GM21390 (cell line): ENCODE results near the gene ANKRD29.
"Not testable (repeated sequence)": the region's sequence is repeated elsewhere in the genome, so short reads cannot be mapped to it uniquely, and the experiment has no call there.

Experiments used
- ATAC-seq: cut with Tn5 transposase; IDR thresholded peaks from one replicate; pipeline ENCODE4 v1.9.1; 2021; ENCODE audit not compliant: unreplicated experiment

ANKRD29 gene

GRCh38 chr18:23565916-23566547, 96.7 kb downstream of the ANKRD29 start:
- no peak for ATAC-seq

- no peak for ATAC-seq
Observed at GRCh38 chr18:23563377-23564043, 99.2 kb downstream of the ANKRD29 start.

DNA sequence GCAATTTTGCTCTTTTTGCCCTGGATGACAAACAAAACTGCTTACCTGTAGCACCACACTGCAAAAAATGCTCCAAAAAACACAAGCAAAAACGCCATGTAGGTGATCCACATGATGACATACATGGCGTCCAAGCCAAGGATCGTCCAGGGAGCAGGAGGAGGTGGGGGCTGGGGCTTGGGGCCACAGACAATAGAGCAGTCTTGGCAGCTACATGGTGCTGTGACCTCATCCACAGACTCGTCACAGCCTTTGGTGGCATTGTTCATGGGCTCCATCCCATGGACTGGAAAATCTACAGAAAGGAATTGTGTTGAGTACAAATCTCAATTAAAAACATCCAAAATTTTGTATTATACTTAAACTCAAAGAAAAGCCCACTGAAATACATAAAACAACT, 102.5 kb downstream of the ANKRD29 start:
- no peak for ATAC-seq

- ATAC-seq, result not testable (repeated sequence)
Observed at GRCh38 chr18:23557511-23557910, 105.2 kb downstream of the ANKRD29 start.

GRCh38 chr18:23556145-23556780, 106.4 kb downstream of the ANKRD29 start:
- ATAC-seq, result no peak

DNA sequence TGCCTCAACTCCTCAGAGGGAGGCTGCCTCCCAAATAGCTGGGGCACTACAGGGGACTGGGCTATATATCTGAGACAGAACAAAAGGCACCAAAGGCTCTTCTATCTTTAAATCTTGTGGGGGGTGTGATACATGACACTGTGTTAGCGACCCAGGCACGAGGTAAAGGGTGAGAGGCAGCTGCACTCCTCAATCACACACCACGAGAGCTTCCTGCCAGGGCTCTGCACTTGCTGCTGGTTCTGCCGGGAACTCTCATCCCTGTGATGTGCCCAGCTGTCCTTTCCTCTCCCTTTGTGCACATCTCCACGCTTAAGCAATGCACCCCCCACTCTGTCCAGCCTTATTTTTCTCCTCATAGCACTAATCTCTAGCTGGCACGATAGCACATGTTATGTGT, 108.8 kb downstream of the ANKRD29 start:
- ATAC-seq, result no peak

- ATAC-seq, result no peak
Observed at GRCh38 chr18:23552505-23552904, 110.2 kb downstream of the ANKRD29 start.

DNA sequence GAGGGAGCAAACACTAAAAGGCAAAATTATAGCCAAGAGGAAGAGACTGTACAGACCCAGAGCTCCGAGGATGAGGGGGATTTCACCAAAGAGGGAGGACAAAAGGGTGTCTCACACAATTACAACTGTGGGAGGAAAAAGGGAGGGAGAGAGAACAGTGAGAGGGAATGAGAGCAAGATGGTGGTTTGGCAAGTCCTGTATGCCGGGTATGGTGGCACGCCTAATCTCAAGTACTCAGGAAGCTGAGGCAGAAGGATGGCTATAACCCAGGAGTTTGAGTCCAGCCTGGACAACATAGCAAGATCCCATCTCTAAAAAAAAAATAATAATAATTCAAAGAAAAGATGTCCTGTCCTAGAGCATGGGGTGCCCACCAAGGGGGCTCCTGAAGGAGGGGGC, 110.7 kb downstream of the ANKRD29 start:
- no peak for ATAC-seq

- no peak for ATAC-seq
Observed at GRCh38 chr18:23550898-23551297, 111.8 kb downstream of the ANKRD29 start.
